OCI-LY7 (cell line): ENCODE measurements around the gene AOPEP. TPM values are rescaled to one million over a fixed set of nuclear protein-coding genes. Genes with fewer than 3 reads are reported as not detected.

Experiments
- BruUV-seq: library from RNA; stranded (reverse); fragments of 400-500 nt; replicated peaks from 2 replicates; lab custom pipeline; 2021; lab: Mats Ljungman, UMichigan
- CTCF ChIA-PET: fragments of 300-600 bp; sonication (Branson Sonifier 250); formaldehyde crosslinking; loops from one replicate; lab custom pipeline; 2022; ENCODE audit warnings: antibody characterized with exemption; ENCODE audit not compliant: unreplicated experiment; lab: Charles Lee
- POLR2A ChIA-PET: fragments of 300-600 bp; sonication (Branson Sonifier 250); formaldehyde crosslinking; loops from one replicate; lab custom pipeline; 2022; ENCODE audit warnings: antibody characterized with exemption; lab: Charles Lee
- DNase-seq: peaks from one replicate; pipeline ENCODE4 v3.0.0-alpha.2; 2015; ENCODE audit warnings: low spot score
- H2AFZ ChIP-seq: fragments of 200-600 bp; sonication (generic), shearing (Covaris generic); 2 replicates; pipeline ENCODE4 v1.6.1; 2014; ENCODE audit warnings: mild to moderate bottlenecking, antibody characterized with exemption, low read length, moderate library complexity
- H3K27ac ChIP-seq: fragments of 200-600 bp; sonication (generic); 2 replicates; pipeline ENCODE4 v1.5.1; 2014; ENCODE audit warnings: mixed run types, low read depth, mild to moderate bottlenecking, moderate library complexity, low read length, inconsistent platforms; ENCODE audit not compliant: poor library complexity, severe bottlenecking
- H3K36me3 ChIP-seq: fragments of 200-600 bp; sonication (generic); 2 replicates; pipeline ENCODE4 v1.6.1; 2014; ENCODE audit warnings: mild to moderate bottlenecking, antibody characterized with exemption, low read length, moderate library complexity, mixed read lengths; ENCODE audit not compliant: insufficient read depth
- H3K4me1 ChIP-seq: fragments of 200-600 bp; sonication (generic); 2 replicates; pipeline ENCODE4 v1.5.1; 2014; ENCODE audit warnings: mild to moderate bottlenecking, low read length; ENCODE audit not compliant: insufficient read depth, poor library complexity, severe bottlenecking
- H3K4me2 ChIP-seq: fragments of 200-600 bp; sonication (generic); 2 replicates; pipeline ENCODE4 v1.6.1; 2014; ENCODE audit warnings: mild to moderate bottlenecking, low read length
- H3K4me3 ChIP-seq: fragments of 200-600 bp; sonication (generic); 2 replicates; pipeline ENCODE4 v1.5.1; 2014; ENCODE audit warnings: mild to moderate bottlenecking, low read depth, low read length; ENCODE audit not compliant: poor library complexity, severe bottlenecking
- H3K79me2 ChIP-seq: fragments of 200-600 bp; sonication (generic); 2 replicates; pipeline ENCODE4 v1.6.1; 2016; ENCODE audit warnings: low read depth, mild to moderate bottlenecking, low read length, moderate library complexity, mixed read lengths; ENCODE audit not compliant: insufficient read depth
- H3K9me2 ChIP-seq: fragments of 200-600 bp; sonication (generic); 2 replicates; pipeline ENCODE4 v1.6.1; 2016; ENCODE audit warnings: mild to moderate bottlenecking, low read length, mixed read lengths; ENCODE audit not compliant: insufficient read depth
- H3K9me3 ChIP-seq: fragments of 200-600 bp; sonication (generic); 2 replicates; pipeline ENCODE4 v1.6.1; 2014; ENCODE audit warnings: mild to moderate bottlenecking, mixed run types, low read length, mixed read lengths
- H4K20me1 ChIP-seq: fragments of 200-600 bp; sonication (generic); 2 replicates; pipeline ENCODE4 v1.6.1; 2014; ENCODE audit warnings: mild to moderate bottlenecking, antibody characterized with exemption, low read length, moderate library complexity, mixed read lengths; ENCODE audit not compliant: insufficient read depth
- CTCF ChIP-seq: fragments of 200-600 bp; sonication (generic); conservative IDR thresholded peaks from 2 replicates; pipeline ENCODE4 v1.5.1; 2014; ENCODE audit warnings: mild to moderate bottlenecking, antibody characterized with exemption, low read length, moderate library complexity, mixed read lengths
- EZH2phosphoT487 ChIP-seq: fragments of 200-600 bp; sonication (generic); IDR thresholded peaks from 2 replicates; pipeline ENCODE4 v1.6.1; 2018; ENCODE audit warnings: low read depth, borderline replicate concordance, mild to moderate bottlenecking, mixed run types, antibody characterized with exemption, low read length, moderate library complexity, mixed read lengths
- intact Hi-C: fragments of 100-400 bp; cut with micrococcal nuclease; formaldehyde crosslinking; loops from one replicate; pipeline ENCODE4 v1.10.0; 2022; ENCODE audit not compliant: unreplicated experiment
- total RNA-seq, 2 experiments: library from RNA; depleted of rRNA in 1 of 2; stranded (reverse); fragments of >200 nt in 1 of 2; shearing (Covaris generic) in 1 of 2; gene quantifications; 2 replicates each; pipeline ENCODE4 v1.2.3, GENCODE V29; 2014 to 2022

The AOPEP gene
- total RNA-seq, 2 experiments from 2014 or later: 17.3 to 24.3 TPM

GRCh38 chr9:94869415-94869843, 142.9 kb downstream of the AOPEP start:
- no peaks in the 10 kb centered on the region for H3K9me3 ChIP-seq
- H3K9me2 ChIP-seq: no peaks in the 10 kb centered on the region
- no peaks in the 10 kb centered on the region for H3K4me1 ChIP-seq
- H3K4me2 ChIP-seq: no peak overlapping the region
- H3K27ac ChIP-seq: no peak overlapping the region
- H3K79me2 ChIP-seq: no peaks in the 10 kb centered on the region
- H4K20me1 ChIP-seq: no peaks in the 10 kb centered on the region
- no peak for DNase-seq
- intact Hi-C loops: no loop called here
- H2AFZ ChIP-seq: no peak overlapping the region
- ChIA-PET CTCF (no interaction called here), POLR2A (no interaction called here)
- no peaks in the 10 kb centered on the region for H3K36me3 ChIP-seq
- H3K4me3 ChIP-seq: no peak overlapping the region
- no TSS peak for BruUV-seq
- TF ChIP-seq CTCF (no peak), EZH2phosphoT487 (no peak)

- H3K4me2 ChIP-seq: no peak overlapping the region
- H3K9me3 ChIP-seq: no peaks in the 10 kb centered on the region
- H3K4me3 ChIP-seq: no peak overlapping the region
- CTCF ChIA-PET: no interaction called here
- H2AFZ ChIP-seq: no peak overlapping the region
- no peak for DNase-seq
- H3K4me1 ChIP-seq: peaks cover 4% of the 10 kb centered on the region
- POLR2A ChIA-PET: interaction anchor here (0.6 to 0.7 kb wide), 2 partner anchors 10 to 48 kb away, joined by 3 to 6 read pairs; no protein-coding TSS in a partner anchor
- intact Hi-C loops: no loop called here
- no peaks in the 10 kb centered on the region for H4K20me1 ChIP-seq
- no peaks in the 10 kb centered on the region for H3K9me2 ChIP-seq
- H3K27ac ChIP-seq: no peak overlapping the region
- no TSS peak for BruUV-seq
- H3K79me2 ChIP-seq: no peaks in the 10 kb centered on the region
- TF ChIP-seq CTCF (no peak), EZH2phosphoT487 (no peak)
- no peaks in the 10 kb centered on the region for H3K36me3 ChIP-seq
These were observed 143.9 kb downstream of the AOPEP start for GRCh38 chr9:94870465-94870792.

GRCh38 chr9:94870793-94871558, 144.5 kb downstream of the AOPEP start:
- peaks cover 6% of the 10 kb centered on the region for H3K4me1 ChIP-seq
- no peak for DNase-seq
- H3K27ac ChIP-seq: no peak overlapping the region
- H3K4me2 ChIP-seq: no peak overlapping the region
- H3K36me3 ChIP-seq: no peaks in the 10 kb centered on the region
- no peak for TF ChIP-seq EZH2phosphoT487
- TF ChIP-seq CTCF: no peak
- no peaks in the 10 kb centered on the region for H3K79me2 ChIP-seq
- intact Hi-C loops: no loop called here
- no TSS peak for BruUV-seq
- POLR2A ChIA-PET: no interaction called here
- H3K4me3 ChIP-seq: no peak overlapping the region
- CTCF ChIA-PET: no interaction called here
- H2AFZ ChIP-seq: no peak overlapping the region
- no peaks in the 10 kb centered on the region for H3K9me3 ChIP-seq
- no peaks in the 10 kb centered on the region for H4K20me1 ChIP-seq
- H3K9me2 ChIP-seq: no peaks in the 10 kb centered on the region
